Prostate gland (tissue), 2 donors: ENCODE data around the gene ALK.

Experiments
- POLR2A ChIP-seq: fragments of 450-650 bp; IDR thresholded peaks from one replicate; pipeline ENCODE4 v1.6.1; 2016; ENCODE audit warnings: antibody characterized with exemption, mild to moderate bottlenecking
- POLR2AphosphoS5 ChIP-seq: sonication (generic); formaldehyde crosslinking; IDR thresholded peaks from one replicate; pipeline ENCODE4 v1.6.1; 2017; ENCODE audit warnings: antibody characterized with exemption
- TF ChIP-seq, protein P1 (sequence below), 4 experiments: fragments of 200-600 bp in 2 of 4; fragments of 450-650 bp in 2 of 4; sonication (generic) in 2 of 4; IDR thresholded peaks; 1 replicate in 3 of 4; 2 replicates in 1 of 4; pipeline ENCODE4 v1.5.1; 2016 to 2019; ENCODE audit warnings: antibody characterized with exemption in 4 of 4, mild to moderate bottlenecking in 2 of 4, moderate library complexity in 2 of 4

DNA sequence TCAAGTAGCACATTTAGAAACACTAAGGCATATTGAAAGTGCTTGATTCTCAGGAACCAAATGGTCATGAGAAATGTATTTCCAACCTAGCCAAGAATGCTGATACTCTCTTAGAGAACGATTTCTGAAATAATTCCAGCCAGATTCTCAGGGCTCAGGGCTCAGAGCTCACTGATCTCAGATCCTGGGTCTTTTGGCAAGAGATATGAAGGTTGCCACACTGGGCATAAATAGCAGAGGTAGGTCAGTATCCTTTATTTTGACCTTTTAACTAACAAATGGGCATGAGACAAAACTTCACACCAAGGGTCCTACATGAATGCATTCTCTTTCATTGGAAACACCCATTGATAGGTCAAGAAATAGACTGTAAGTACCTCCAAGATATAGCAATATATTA is 364.1 kb downstream of the ALK start:
- TF ChIP-seq, protein P1, sequence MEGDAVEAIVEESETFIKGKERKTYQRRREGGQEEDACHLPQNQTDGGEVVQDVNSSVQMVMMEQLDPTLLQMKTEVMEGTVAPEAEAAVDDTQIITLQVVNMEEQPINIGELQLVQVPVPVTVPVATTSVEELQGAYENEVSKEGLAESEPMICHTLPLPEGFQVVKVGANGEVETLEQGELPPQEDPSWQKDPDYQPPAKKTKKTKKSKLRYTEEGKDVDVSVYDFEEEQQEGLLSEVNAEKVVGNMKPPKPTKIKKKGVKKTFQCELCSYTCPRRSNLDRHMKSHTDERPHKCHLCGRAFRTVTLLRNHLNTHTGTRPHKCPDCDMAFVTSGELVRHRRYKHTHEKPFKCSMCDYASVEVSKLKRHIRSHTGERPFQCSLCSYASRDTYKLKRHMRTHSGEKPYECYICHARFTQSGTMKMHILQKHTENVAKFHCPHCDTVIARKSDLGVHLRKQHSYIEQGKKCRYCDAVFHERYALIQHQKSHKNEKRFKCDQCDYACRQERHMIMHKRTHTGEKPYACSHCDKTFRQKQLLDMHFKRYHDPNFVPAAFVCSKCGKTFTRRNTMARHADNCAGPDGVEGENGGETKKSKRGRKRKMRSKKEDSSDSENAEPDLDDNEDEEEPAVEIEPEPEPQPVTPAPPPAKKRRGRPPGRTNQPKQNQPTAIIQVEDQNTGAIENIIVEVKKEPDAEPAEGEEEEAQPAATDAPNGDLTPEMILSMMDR (IDR thresholded peaks at IDR 0.05), result no peak
- TF ChIP-seq POLR2A, result no peak
- TF ChIP-seq POLR2AphosphoS5, result no peak
